ENCODE data around the gene INF2. TPM values are rescaled to one million over a fixed set of nuclear protein-coding genes. Genes with fewer than 3 reads are reported as not detected.

INF2 gene
- total RNA-seq, 1 experiment from 2014 or later, result 58.3 TPM

DNA sequence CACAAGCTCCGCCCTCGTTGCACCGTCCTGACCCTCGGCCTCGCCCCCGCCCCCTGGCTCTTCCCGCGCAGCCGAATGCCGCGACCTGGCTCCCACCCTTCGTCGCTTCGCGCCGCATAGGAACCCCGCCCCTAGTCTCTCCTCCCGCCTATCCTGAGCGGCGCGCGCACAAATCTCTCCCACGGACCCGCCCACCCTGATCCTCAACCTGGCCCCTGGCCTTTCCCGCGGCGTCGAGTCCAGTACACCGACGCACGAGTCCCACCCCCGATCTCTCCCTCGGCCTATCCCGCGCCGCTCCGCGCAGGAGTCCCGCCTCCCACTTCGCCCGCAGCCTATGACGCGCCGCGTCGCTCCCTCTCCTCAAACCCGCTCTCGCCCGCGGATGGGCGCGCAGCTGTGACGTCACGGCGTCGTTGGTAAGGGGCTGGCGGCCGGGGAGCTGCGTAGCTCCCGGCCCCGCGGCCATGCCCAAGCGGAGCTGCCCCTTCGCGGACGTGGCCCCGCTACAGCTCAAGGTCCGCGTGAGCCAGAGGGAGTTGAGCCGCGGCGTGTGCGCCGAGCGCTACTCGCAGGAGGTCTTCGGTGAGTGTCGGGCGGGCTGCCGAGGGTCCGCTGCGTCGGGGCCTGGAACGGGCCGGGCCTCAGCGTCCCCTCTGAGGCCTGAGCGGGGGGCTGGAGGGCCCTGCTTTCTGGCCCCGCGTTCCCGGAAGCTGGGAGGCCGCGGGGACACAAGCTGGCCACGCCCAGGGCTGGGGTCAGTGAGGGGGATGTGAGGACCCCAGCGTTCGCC, 63.5 kb downstream of the INF2 start, which contains the start of gene SIVA1:
TSS of gene SIVA1 (plus strand) at position 413 of the 793 bp plus-strand sequence. CDS start at position 468, 55 bp downstream.
- peak within 1 kb of the TSS; percentile 87 to 90 for H3K4me3 Mint-ChIP-seq
- peaks cover 13 to 19% of the 10 kb centered on the region in 2 experiments for H3K9me3 Mint-ChIP-seq
- no peak within 1 kb of the TSS for H2BK120ac ChIP-seq (ENCODE audit: low read depth, low read length, poor library complexity, severe bottlenecking)
- H3K4me1 Mint-ChIP-seq, result peaks cover 18 to 19% of the 10 kb centered on the region in 2 experiments
- H3K4me1 ChIP-seq (ENCODE audit: insufficient read depth, low read length), result no peaks in the 10 kb centered on the region; the same call in 1 of the 2 replicates
- peaks cover 6% of the 10 kb centered on the region for H3K9me3 ChIP-seq (ENCODE audit: control insufficient read depth, low read depth, low read length)
- no peak within 1 kb of the TSS for H4K91ac ChIP-seq (ENCODE audit: insufficient read length, low read depth, low read length)
- H3K27me3 Mint-ChIP-seq (ENCODE audit: low read depth), result peaks cover 7% of the 10 kb centered on the region
- H3K27ac Mint-ChIP-seq, result peak within 1 kb of the TSS; percentile 72 to 97 (median 96); a peak in 5 of 7 replicates
- peaks cover 12% of the 10 kb centered on the region for H3K23me2 ChIP-seq (ENCODE audit: insufficient read length, low read depth, low read length, poor library complexity, severe bottlenecking)
- no peaks in the 10 kb centered on the region for H3K27me3 ChIP-seq (ENCODE audit: insufficient read depth, low read length)
- no peak within 1 kb of the TSS for H2BK15ac ChIP-seq (ENCODE audit: low read depth, low read length)
- H2AFZ ChIP-seq (ENCODE audit: low read length), result no peak within 1 kb of the TSS
- peaks cover 16% of the 10 kb centered on the region; the same call in 1 of the 2 replicates for H3K79me2 ChIP-seq (ENCODE audit: insufficient read depth, low read length)
- no peak within 1 kb of the TSS for H3K4ac ChIP-seq (ENCODE audit: low read depth, low read length)
- no peak within 1 kb of the TSS for H4K8ac ChIP-seq (replicated peaks; ENCODE audit: insufficient read length, low read depth, low read length)
- H3K79me1 ChIP-seq (ENCODE audit: insufficient read depth, low read depth, low read length, poor library complexity, severe bottlenecking), result no peaks in the 10 kb centered on the region
- H3T11ph ChIP-seq (ENCODE audit: low read length), result no peak within 1 kb of the TSS
- no peak within 1 kb of the TSS for H3K56ac ChIP-seq (ENCODE audit: insufficient read length, low read depth, low read length)
- no peak within 1 kb of the TSS for H2BK20ac ChIP-seq (ENCODE audit: low read depth, low read length, poor library complexity, severe bottlenecking)
- peaks cover 18 to 51% (median 39%) of the 10 kb centered on the region in 3 experiments; a peak in 6 of 7 replicates for H3K36me3 Mint-ChIP-seq (ENCODE audit: insufficient read depth in 1 of 3, low read depth in 3 of 3)
- no peak within 1 kb of the TSS for H4K5ac ChIP-seq (ENCODE audit: insufficient read length, low read depth, low read length)
- TF ChIP-seq, protein P1, sequence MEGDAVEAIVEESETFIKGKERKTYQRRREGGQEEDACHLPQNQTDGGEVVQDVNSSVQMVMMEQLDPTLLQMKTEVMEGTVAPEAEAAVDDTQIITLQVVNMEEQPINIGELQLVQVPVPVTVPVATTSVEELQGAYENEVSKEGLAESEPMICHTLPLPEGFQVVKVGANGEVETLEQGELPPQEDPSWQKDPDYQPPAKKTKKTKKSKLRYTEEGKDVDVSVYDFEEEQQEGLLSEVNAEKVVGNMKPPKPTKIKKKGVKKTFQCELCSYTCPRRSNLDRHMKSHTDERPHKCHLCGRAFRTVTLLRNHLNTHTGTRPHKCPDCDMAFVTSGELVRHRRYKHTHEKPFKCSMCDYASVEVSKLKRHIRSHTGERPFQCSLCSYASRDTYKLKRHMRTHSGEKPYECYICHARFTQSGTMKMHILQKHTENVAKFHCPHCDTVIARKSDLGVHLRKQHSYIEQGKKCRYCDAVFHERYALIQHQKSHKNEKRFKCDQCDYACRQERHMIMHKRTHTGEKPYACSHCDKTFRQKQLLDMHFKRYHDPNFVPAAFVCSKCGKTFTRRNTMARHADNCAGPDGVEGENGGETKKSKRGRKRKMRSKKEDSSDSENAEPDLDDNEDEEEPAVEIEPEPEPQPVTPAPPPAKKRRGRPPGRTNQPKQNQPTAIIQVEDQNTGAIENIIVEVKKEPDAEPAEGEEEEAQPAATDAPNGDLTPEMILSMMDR (conservative IDR thresholded peaks at IDR 0.05), result no peak
- no peak within 1 kb of the TSS for H2BK5ac ChIP-seq (ENCODE audit: insufficient read length, low read length)
- H2BK12ac ChIP-seq (ENCODE audit: insufficient read length, low read depth, low read length), result no peak within 1 kb of the TSS
- H3K4me2 ChIP-seq (ENCODE audit: insufficient read depth, insufficient read length, low read length), result peak within 1 kb of the TSS; percentile 88
- no peak within 1 kb of the TSS for H2AK5ac ChIP-seq (ENCODE audit: insufficient read length, low read length)
- peak within 1 kb of the TSS; percentile 85 for H3K18ac ChIP-seq (ENCODE audit: insufficient read length, low read depth, low read length)
- H4K20me1 ChIP-seq (ENCODE audit: control insufficient read depth, insufficient read depth, insufficient read length), result no peaks in the 10 kb centered on the region
- H3K9ac ChIP-seq (ENCODE audit: extremely low read depth, insufficient read length, low read length), result peak within 1 kb of the TSS; percentile 92
- H3K27ac ChIP-seq (ENCODE audit: insufficient read length, low read depth, low read length), result no peak within 1 kb of the TSS
- DNase-seq, result peak; percentile 99
- H3K14ac ChIP-seq (ENCODE audit: insufficient read depth, low read length), result peak within 1 kb of the TSS; percentile 96
- WGBS (ENCODE audit: extremely low coverage, insufficient read length, low lambda C conversion rate), result no CpG with 5 or more reads among the region's 95 CpGs
- no peak within 1 kb of the TSS for H3K23ac ChIP-seq (ENCODE audit: insufficient read length, low read depth, low read length)

All from H9 (cell line).